ENCODE data around the gene LMX1B.

GRCh38 chr9:126650404-126651341, 36.9 kb downstream of the LMX1B start:
- no peak for TF ChIP-seq POLR2A (IDR thresholded peaks at IDR 0.05)
- no peak for TF ChIP-seq CTCF (IDR thresholded peaks at IDR 0.05)

Data from sigmoid colon (tissue), 3 donors.